Smooth muscle cell (in vitro differentiated cells): ENCODE results near the gene KRT28. TPM values are rescaled to one million over a fixed set of nuclear protein-coding genes. Genes with fewer than 3 reads are reported as not detected.

Source experiments
- DNase-seq: peaks from one replicate; lab custom pipeline; 2025; ENCODE audit not compliant: unreplicated experiment; lab: John Stamatoyannopoulos, UW
- H2AFZ ChIP-seq: fragments of 200-600 bp; sonication (generic); 2 replicates; pipeline ENCODE4 v1.6.0; 2016; ENCODE audit warnings: antibody characterized with exemption, low read depth, mild to moderate bottlenecking
- H3F3A ChIP-seq: fragments of 200-600 bp; sonication (generic); 2 replicates; pipeline ENCODE4 v1.6.0; 2017; ENCODE audit warnings: antibody characterized with exemption, low read depth
- H3K27ac ChIP-seq: fragments of 200-600 bp; sonication (generic); 2 replicates; pipeline ENCODE4 v1.5.1; 2016; ENCODE audit warnings: low read depth, mild to moderate bottlenecking
- H3K27me3 ChIP-seq: fragments of 200-600 bp; sonication (generic); 2 replicates; pipeline ENCODE4 v1.6.1; 2016; ENCODE audit warnings: low read depth, mild to moderate bottlenecking
- H3K36me3 ChIP-seq: fragments of 200-600 bp; sonication (generic); 2 replicates; pipeline ENCODE4 v1.5.1; 2016; ENCODE audit warnings: low read depth
- H3K4me1 ChIP-seq: fragments of 200-600 bp; sonication (generic); 2 replicates; pipeline ENCODE4 v1.5.1; 2016; ENCODE audit warnings: low read depth
- H3K4me2 ChIP-seq: fragments of 200-600 bp; sonication (generic); 2 replicates; pipeline ENCODE4 v1.6.0; 2016; ENCODE audit warnings: mild to moderate bottlenecking
- H3K4me3 ChIP-seq: fragments of 200-600 bp; sonication (generic); 2 replicates; pipeline ENCODE4 v1.5.1; 2016; ENCODE audit warnings: mild to moderate bottlenecking
- H3K79me2 ChIP-seq: fragments of 200-600 bp; sonication (generic); 2 replicates; pipeline ENCODE4 v1.6.0; 2016; ENCODE audit warnings: low read depth, mild to moderate bottlenecking
- H3K9ac ChIP-seq: fragments of 200-600 bp; sonication (generic); 2 replicates; pipeline ENCODE4 v1.6.0; 2016; ENCODE audit warnings: low read depth
- H3K9me3 ChIP-seq: fragments of 200-600 bp; sonication (generic); replicated peaks from 2 replicates; pipeline ENCODE4 v1.5.1; 2016; ENCODE audit warnings: low read depth
- H4K20me1 ChIP-seq: fragments of 200-600 bp; sonication (generic); 2 replicates; pipeline ENCODE4 v1.6.0; 2016; ENCODE audit warnings: low read depth
- WGBS: methylation state at CpG from one replicate; pipeline ENCODE4 v1.1.7; 2016; ENCODE audit warnings: low lambda C conversion rate; 5-methylcytosine and 5-hydroxymethylcytosine counted together
- polyA plus RNA-seq: library from polyadenylated mRNA; unstranded; fragments of >200 nt; fragmentation: Nextera tagmentation; extraction: Ambion mirVana; gene quantifications from 2 replicates; pipeline ENCODE4 v1.2.1, GENCODE V29; 2016
- total RNA-seq: library from RNA; depleted of rRNA; stranded (reverse); fragments of >200 nt; gene quantifications from 2 replicates; pipeline ENCODE4 v1.2.3, GENCODE V29; 2014
- TF ChIP-seq, protein P1 (sequence below): fragments of 200-600 bp; sonication (generic); IDR thresholded peaks from 2 replicates; pipeline ENCODE4 v1.5.1; 2017; ENCODE audit warnings: borderline replicate concordance, mild to moderate bottlenecking, antibody characterized with exemption; ENCODE audit not compliant: insufficient read depth, poor library complexity, severe bottlenecking

Gene KRT28
- total and polyA plus RNA-seq, 2 experiments from 2014 or later, result not detected

DNA sequence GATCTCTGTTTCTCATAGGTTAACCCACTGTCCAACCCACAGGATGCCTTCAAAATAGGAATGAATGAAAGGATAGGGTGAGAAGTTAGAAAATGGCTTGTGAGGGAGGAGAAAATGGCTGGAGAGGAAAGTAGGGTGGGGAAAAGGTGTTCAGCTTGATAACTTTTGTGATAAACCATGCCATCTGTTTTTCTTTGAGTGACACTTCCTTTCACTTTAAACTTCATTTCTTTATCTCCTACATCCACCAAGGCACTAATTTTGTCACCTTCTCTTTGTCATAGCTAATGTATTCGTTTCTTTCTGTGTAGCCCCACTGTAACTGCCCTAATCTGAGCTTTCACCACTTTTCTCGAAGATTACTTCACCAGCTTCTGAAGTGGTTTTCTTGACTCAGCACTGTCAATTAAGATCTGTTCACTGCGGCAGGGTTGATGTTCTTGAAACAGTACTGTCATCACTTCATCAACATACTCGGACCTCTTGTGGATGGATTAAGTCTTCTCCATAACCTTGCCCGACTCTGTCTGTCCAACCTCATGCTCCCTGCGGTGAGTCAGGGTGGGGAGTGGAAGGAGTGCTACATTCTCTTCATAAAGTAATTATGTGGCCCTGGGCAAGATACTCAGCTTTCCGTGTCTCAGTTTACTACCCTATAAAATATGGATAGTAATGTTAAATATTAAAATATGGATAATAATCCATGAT lies 28.1 kb upstream of the KRT28 start:
- Histone ChIP-seq H2AFZ (no peak overlapping the region), H3F3A (no peaks in the 10 kb centered on the region), H3K79me2 (peaks cover 3% of the 10 kb centered on the region), H3K27ac (no peak overlapping the region), H3K36me3 (no peaks in the 10 kb centered on the region), H3K4me1 (peaks cover 3% of the 10 kb centered on the region), H4K20me1 (peaks cover 15% of the 10 kb centered on the region), H3K27me3 (peaks cover 34% of the 10 kb centered on the region), H3K9me3 (no peaks in the 10 kb centered on the region), H3K9ac (no peak overlapping the region), H3K4me3 (no peak overlapping the region), H3K4me2 (no peak overlapping the region)
- TF ChIP-seq, protein P1, sequence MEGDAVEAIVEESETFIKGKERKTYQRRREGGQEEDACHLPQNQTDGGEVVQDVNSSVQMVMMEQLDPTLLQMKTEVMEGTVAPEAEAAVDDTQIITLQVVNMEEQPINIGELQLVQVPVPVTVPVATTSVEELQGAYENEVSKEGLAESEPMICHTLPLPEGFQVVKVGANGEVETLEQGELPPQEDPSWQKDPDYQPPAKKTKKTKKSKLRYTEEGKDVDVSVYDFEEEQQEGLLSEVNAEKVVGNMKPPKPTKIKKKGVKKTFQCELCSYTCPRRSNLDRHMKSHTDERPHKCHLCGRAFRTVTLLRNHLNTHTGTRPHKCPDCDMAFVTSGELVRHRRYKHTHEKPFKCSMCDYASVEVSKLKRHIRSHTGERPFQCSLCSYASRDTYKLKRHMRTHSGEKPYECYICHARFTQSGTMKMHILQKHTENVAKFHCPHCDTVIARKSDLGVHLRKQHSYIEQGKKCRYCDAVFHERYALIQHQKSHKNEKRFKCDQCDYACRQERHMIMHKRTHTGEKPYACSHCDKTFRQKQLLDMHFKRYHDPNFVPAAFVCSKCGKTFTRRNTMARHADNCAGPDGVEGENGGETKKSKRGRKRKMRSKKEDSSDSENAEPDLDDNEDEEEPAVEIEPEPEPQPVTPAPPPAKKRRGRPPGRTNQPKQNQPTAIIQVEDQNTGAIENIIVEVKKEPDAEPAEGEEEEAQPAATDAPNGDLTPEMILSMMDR, result no peak
- no peak for DNase-seq
- WGBS, result 16% methylated on average over 7 of the region's 7 CpGs

- no peak overlapping the region for H2AFZ ChIP-seq
- WGBS, result 88% methylated on average over 2 of the region's 2 CpGs
- H3K9me3 ChIP-seq, result no peaks in the 10 kb centered on the region
- no peak overlapping the region for H3K27ac ChIP-seq
- no peak overlapping the region for H3K9ac ChIP-seq
- H3K36me3 ChIP-seq, result no peaks in the 10 kb centered on the region
- no peaks in the 10 kb centered on the region for H3F3A ChIP-seq
- no peak overlapping the region for H3K4me2 ChIP-seq
- H3K27me3 ChIP-seq, result peaks cover 38% of the 10 kb centered on the region
- TF ChIP-seq, protein P1, result no peak
- DNase-seq, result no peak
- H3K4me3 ChIP-seq, result no peak overlapping the region
- peaks cover 3% of the 10 kb centered on the region for H3K4me1 ChIP-seq
- H3K79me2 ChIP-seq, result peaks cover 3% of the 10 kb centered on the region
- peaks cover 15% of the 10 kb centered on the region for H4K20me1 ChIP-seq
These were observed 25.8 kb upstream of the KRT28 start for GRCh38 chr17:40825599-40825998.

DNA sequence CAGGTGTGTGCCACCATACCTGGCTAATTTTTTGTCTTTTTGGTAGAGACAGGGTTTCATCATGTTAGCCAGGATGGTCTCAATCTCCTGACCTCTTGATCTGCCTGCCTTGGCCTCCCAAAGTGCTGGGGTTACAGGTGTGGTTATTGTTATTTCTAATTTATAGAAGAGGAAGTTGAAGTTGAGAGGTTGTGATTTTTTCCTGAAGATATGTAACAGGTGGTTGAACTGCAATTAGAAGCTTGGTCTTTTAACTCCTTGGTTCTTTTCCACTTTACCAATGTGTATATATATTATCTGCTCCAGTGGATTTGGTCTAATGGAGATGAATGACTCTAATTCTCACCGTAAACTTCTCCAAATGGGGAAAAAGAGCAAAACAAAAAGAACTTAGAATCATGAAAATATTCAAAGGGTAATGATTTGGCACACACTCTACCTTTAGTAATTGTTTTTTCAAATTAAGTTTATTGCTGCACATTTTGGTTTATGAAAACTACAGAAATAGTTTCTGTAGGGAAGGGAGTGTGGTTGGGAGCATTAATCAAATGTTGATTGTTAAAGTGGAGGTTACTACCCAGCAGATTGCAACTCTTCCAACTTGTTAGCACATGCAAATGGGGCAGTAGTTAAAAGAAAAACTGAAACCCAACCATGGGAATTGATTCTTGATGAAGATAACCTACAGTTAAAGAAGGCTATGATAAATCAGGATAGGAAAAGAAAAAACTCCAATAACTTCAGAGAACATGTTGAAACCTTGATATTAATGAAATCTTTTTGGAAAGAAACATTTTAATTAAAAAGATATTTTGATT lies 24.5 kb upstream of the KRT28 start:
- Histone ChIP-seq H3K27me3 (peaks cover 38% of the 10 kb centered on the region), H3K9me3 (no peaks in the 10 kb centered on the region), H4K20me1 (peaks cover 15% of the 10 kb centered on the region), H3K4me2 (no peak overlapping the region), H3K36me3 (no peaks in the 10 kb centered on the region), H3K4me3 (no peak overlapping the region), H3K9ac (no peak overlapping the region), H2AFZ (no peak overlapping the region), H3K4me1 (peaks cover 9% of the 10 kb centered on the region), H3F3A (peaks cover 4% of the 10 kb centered on the region), H3K79me2 (peaks cover 3% of the 10 kb centered on the region), H3K27ac (no peak overlapping the region)
- TF ChIP-seq, protein P1, result no peak
- 90% methylated on average over 1 of the region's 1 CpG for WGBS
- DNase-seq, result no peak
